Stimulated activated CD8-positive, alpha-beta memory T cell treated with anti-CD3 and anti-CD28 coated beads, Interleukin-15, amount 100 ng/mL, for 1 hour (primary cell): Measurements from ENCODE around the gene FHOD1.

Experiments used
- DNase-seq: peaks from one replicate; pipeline ENCODE4 v3.0.0-alpha.2; 2020; ENCODE audit warnings: low read depth

The FHOD1 gene

GRCh38 chr16:67277294-67277998 lies 30.2 kb upstream of the FHOD1 start:
- DNase-seq: no peak

GRCh38 chr16:67275321-67275720 lies 28.0 kb upstream of the FHOD1 start:
- no peak for DNase-seq

GRCh38 chr16:67271446-67271845 lies 24.2 kb upstream of the FHOD1 start:
- no peak for DNase-seq

- DNase-seq: no peak
Observed at GRCh38 chr16:67270931-67271338, 23.7 kb upstream of the FHOD1 start.

GRCh38 chr16:67269766-67270165 lies 22.5 kb upstream of the FHOD1 start:
- no peak for DNase-seq

- no peak for DNase-seq
Observed at GRCh38 chr16:67268136-67268579, 20.9 kb upstream of the FHOD1 start.

- no peak for DNase-seq
Observed at GRCh38 chr16:67265834-67266233, 18.6 kb upstream of the FHOD1 start.

GRCh38 chr16:67264866-67265265 lies 17.6 kb upstream of the FHOD1 start:
- no peak for DNase-seq

- no peak for DNase-seq
Observed at GRCh38 chr16:67264277-67264676, 17.0 kb upstream of the FHOD1 start.

GRCh38 chr16:67263201-67263600 lies 15.9 kb upstream of the FHOD1 start:
- DNase-seq: no peak

- no peak for DNase-seq
Observed at GRCh38 chr16:67260426-67261063, 13.3 kb upstream of the FHOD1 start.

GRCh38 chr16:67259705-67260104 lies 12.4 kb upstream of the FHOD1 start:
- DNase-seq: no peak

GRCh38 chr16:67258161-67258835 lies 11.0 kb upstream of the FHOD1 start:
- DNase-seq: no peak

- no peak for DNase-seq
Observed at GRCh38 chr16:67257486-67258160, 10.3 kb upstream of the FHOD1 start.

GRCh38 chr16:67256701-67257230 lies 9.5 kb upstream of the FHOD1 start:
- no peak for DNase-seq

GRCh38 chr16:67255553-67256221 lies 8.4 kb upstream of the FHOD1 start:
- DNase-seq: no peak

- no peak for DNase-seq
Observed at GRCh38 chr16:67254801-67255552, 7.7 kb upstream of the FHOD1 start.

GRCh38 chr16:67252609-67253497 lies 5.6 kb upstream of the FHOD1 start:
- DNase-seq: no peak

GRCh38 chr16:67250045-67250327 lies 2.7 kb upstream of the FHOD1 start:
- DNase-seq: no peak
